Omental fat pad (tissue), 4 donors: Measurements from ENCODE around the gene UBE3C. TPM values are rescaled to one million over a fixed set of nuclear protein-coding genes. Genes with fewer than 3 reads are reported as not detected.

Experiments
- ATAC-seq: fragments of 150-250 bp; one replicate; pipeline ENCODE4 v1.9.1; 2016; ENCODE audit warnings: mild to moderate bottlenecking, moderate library complexity; ENCODE audit not compliant: low FRiP score
- DNase-seq: peaks from one replicate; pipeline ENCODE4 v3.0.0-alpha.2; 2019; ENCODE audit warnings: low spot score
- CTCF ChIP-seq, 3 donors: fragments of 450-650 bp; IDR thresholded peaks; one replicate each; pipeline ENCODE4 v1.5.1; 2016 to 2017; ENCODE audit warnings: antibody characterized with exemption in 3 of 3, mild to moderate bottlenecking in 3 of 3, moderate library complexity in 2 of 3
- total RNA-seq, 4 donors: library from RNA; depleted of rRNA; stranded (reverse); fragments of >200 nt; gene quantifications; one replicate each; pipeline ENCODE4 v1.1.0, GENCODE V29; 2016

Gene UBE3C
- total RNA-seq, 4 donors from 2014 or later, result 65.9 to 104 (median 78.3) TPM

GRCh38 chr7:157293413-157293788 is 154.7 kb downstream of the UBE3C start:
- no peak for TF ChIP-seq CTCF (IDR thresholded peaks at IDR 0.05)
- no peak for DNase-seq
- ATAC-seq, result no peak

GRCh38 chr7:157294773-157295172 is 156.0 kb downstream of the UBE3C start:
- ATAC-seq (no peak), DNase-seq (no peak)
- no peak for TF ChIP-seq CTCF (IDR thresholded peaks at IDR 0.05)

GRCh38 chr7:157295338-157295737 is 156.6 kb downstream of the UBE3C start:
- ATAC-seq, result no peak
- DNase-seq, result no peak
- TF ChIP-seq CTCF (IDR thresholded peaks at IDR 0.05), result no peak

GRCh38 chr7:157297185-157297584 is 158.5 kb downstream of the UBE3C start:
- no peak for DNase-seq
- no peak for ATAC-seq
- TF ChIP-seq CTCF (IDR thresholded peaks at IDR 0.05), result no peak

- TF ChIP-seq CTCF (IDR thresholded peaks at IDR 0.05), result no peak
Observed at GRCh38 chr7:157299317-157299612, 160.5 kb downstream of the UBE3C start.

GRCh38 chr7:157299613-157300368 is 161.1 kb downstream of the UBE3C start:
- DNase-seq (no peak), ATAC-seq (no peak)
- TF ChIP-seq CTCF (IDR thresholded peaks at IDR 0.05), result no peak

More at GRCh38 chr7:157299317-157299612, 160.5 kb downstream of the UBE3C start:
- ATAC-seq, result no peak
- no peak for DNase-seq

GRCh38 chr7:157300369-157300825 is 161.7 kb downstream of the UBE3C start:
- DNase-seq (no peak), ATAC-seq (no peak)
- TF ChIP-seq CTCF (IDR thresholded peaks at IDR 0.05), result no peak
